Measurements from ENCODE around the gene VAV2.
A peak's percentile ranks its signal among the peaks of the same experiment; 100 is the strongest.

Gene VAV2

DNA sequence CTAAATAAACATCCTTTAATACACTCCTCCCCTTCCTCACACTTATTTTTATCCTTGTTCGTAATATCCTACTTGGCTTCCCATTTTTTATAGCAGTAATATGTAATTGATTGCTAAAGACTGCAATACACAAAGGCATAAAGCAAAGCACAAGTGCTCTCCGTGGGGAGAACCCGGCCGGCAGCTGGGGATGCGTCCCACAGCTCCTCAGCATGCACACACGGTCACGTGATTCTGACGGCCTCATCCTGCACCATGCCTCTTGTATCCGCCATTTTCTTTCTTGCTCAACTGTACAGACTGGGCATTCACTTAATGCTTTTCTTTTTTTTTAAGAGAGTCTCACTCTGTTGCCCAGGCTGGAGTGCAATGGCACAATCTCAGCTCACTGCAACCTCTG is 36.0 kb upstream of the VAV2 start:
- no peak for DNase-seq (ENCODE audit: low read depth)

DNA sequence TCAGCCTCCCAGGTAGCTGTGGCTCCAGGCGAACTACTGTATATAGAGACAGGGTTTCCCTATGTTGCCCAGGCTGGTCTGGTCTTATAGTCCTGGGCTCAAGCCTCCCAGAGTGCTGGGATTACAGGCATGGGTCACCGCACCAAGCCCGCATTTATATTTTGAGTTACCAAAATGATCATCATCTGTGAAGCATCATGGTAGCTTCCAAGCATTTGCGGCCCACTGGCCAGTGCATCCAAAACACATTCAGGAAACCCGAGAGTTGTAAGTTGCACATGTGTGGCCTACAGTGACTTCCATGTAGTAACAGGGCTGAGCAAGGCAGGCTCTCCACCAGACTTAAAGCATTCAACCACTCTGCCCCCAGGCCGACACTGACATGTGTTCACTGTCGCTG is 35.4 kb upstream of the VAV2 start:
- DNase-seq (ENCODE audit: low read depth): no peak

DNA sequence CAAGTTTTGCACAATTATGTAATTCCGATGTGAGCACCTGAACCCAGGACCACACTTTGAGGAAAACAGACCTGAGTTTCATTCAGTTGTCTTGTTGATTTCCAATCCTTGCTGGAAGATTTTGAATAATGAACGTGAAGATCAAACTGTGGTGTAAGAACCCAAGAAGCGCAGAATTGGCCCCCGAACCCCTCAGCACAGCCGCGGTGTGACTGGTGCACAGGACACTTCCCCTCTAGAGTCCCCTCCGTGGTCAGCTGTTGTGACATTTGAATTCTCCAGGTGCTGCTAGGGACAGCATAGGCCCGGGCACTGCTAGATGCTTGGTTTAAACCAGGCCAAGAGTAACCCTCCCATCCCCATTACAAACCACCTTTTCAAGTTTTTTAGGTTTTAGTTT is 34.9 kb upstream of the VAV2 start:
- no peak for DNase-seq (ENCODE audit: low read depth)

- no peak for DNase-seq (ENCODE audit: low read depth)
These were observed 34.5 kb upstream of the VAV2 start for GRCh38 chr9:134026581-134026980.

- DNase-seq (ENCODE audit: low read depth): no peak
These were observed 33.8 kb upstream of the VAV2 start for GRCh38 chr9:134025606-134026541.

GRCh38 chr9:134024828-134025605 is 32.9 kb upstream of the VAV2 start, which contains the start of gene BRD3OS:
Gene BRD3OS, plus strand, starts transcription at chr9:134025481. Its CDS starts 1,267 bp downstream, at chr9:134026748.
- peak; percentile 82 for DNase-seq (ENCODE audit: low read depth)

- DNase-seq (ENCODE audit: low read depth): no peak
These were observed 32.2 kb upstream of the VAV2 start for GRCh38 chr9:134024214-134024792.

GRCh38 chr9:134014946-134015345 is 22.8 kb upstream of the VAV2 start:
- DNase-seq (ENCODE audit: low read depth): no peak

DNA sequence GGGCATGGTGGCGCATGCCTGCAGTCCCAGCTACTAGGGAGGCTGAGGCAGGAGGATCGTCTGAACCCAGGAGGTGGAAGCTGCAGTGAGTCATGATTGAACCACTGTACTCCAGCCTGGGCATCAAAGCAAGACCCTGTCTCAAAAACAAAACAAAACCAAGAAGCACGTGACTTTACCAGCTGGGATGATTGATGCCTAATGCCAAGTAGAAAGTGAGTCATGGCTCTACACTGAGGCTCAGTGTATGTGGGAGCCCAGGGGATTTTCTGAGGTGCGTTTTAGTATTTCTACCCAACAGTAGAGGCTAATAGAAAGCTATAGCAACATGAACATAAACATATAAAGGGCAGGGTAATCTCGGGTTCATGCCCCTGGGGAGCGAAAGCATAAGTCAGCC is 19.3 kb upstream of the VAV2 start:
- no peak for DNase-seq (ENCODE audit: low read depth)

DNA sequence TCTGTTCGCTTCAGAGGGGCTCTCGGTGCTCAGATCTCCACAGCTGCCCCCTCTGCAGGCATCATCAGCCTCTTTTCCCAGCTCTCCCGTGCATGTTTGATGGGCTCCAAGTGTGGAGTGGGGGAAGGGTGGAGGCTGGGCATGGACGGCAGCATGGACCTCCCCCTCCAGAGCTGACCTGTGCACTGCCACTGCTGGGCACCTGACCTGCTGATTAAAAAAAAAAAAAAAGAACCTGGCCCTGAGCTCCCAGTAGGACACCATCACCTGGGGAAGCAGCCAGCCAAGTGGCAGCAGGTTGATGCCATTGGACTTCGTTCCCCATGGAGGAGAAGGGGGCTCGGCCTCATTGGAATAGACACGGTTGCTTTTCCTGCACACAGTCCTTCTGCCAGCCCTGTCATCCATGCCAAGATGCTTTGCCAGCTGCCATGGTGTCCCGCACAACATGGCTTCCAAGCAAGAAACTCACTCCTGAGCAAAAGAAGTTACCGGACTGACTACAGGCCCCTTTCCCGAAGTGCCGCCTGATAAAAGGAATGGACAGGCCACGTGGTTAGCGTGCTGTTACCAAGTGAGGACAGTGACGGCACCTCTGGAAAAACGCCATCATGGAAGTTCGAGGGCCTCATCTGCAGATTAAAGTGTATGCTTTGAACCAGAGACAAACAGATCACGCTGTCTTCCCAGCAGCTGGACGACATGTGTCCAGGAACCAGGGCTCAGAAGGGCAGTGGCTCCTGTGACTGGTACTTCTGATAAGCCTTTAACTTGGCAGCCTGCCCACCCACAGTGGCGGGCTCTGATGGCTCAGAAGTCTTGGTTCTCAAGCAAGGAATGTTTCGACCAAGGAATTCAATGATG is 18.4 kb upstream of the VAV2 start:
- no peak for DNase-seq (ENCODE audit: low read depth)

DNA sequence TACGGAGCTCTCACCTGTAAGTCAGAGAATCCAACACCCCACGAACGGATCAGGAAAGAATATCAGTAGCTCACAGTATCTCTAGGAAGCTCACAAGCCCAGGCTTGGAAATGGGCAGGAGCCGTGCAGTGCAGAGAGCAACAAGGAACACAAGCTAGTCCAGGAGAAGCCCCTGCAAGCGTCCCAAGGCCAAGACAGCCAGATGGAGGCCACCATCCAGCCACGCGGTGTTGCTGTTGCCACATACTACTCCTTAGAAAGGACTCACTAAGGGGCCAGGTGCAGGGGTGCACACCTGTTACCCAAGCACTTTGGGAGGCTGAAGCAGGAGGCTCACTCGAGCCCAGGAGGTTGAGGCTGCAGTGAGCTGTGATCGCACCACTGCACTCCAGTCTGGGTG is 15.4 kb upstream of the VAV2 start:
- DNase-seq (ENCODE audit: low read depth): no peak

DNA sequence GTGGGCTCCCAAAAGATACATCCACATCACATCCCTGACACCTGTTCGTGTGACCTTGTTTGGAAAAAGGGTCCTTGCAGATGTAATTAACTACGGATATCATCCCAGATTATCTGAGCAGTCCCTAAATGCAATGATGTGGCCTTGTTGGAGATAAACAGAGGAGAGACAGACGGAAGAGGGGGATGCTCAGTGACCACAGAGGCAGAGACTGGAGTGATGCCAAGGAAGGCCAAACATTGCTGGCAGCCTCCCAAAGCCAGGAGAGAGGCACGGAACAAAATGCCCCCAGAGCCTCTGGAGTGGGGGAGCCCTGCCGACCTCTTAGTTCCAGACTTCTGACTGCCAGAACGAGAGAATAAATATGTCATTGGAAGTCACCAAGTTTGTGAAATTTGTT is 15.0 kb upstream of the VAV2 start:
- no peak for DNase-seq (ENCODE audit: low read depth)

DNA sequence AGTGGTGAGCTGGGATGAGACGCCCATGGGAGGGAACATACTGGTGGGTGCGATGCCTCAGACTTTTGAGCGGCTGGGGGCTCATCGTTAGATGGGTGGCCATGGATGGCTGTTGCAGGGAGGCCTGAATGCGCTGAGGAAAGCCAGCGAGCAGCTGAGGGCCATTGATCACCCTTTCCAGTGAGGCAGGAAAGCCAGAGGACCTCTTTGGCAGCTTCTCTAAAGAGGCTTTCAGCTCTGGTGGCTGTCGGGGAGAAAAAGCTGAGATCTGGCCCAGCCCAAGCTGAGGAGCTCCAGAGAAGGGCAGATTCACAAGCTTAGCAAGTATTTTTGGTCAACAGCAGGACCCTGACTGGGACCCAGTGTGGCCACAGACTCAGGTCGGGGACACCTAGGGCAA is 13.3 kb upstream of the VAV2 start:
- no peak for DNase-seq (ENCODE audit: low read depth)

- no peak for DNase-seq (ENCODE audit: low read depth)
These were observed 12.8 kb upstream of the VAV2 start for GRCh38 chr9:134004881-134005280.

- DNase-seq (ENCODE audit: low read depth): no peak
These were observed 12.2 kb upstream of the VAV2 start for GRCh38 chr9:134004131-134004873.

GRCh38 chr9:134003237-134003636 is 11.1 kb upstream of the VAV2 start:
- DNase-seq (ENCODE audit: low read depth): no peak

DNA sequence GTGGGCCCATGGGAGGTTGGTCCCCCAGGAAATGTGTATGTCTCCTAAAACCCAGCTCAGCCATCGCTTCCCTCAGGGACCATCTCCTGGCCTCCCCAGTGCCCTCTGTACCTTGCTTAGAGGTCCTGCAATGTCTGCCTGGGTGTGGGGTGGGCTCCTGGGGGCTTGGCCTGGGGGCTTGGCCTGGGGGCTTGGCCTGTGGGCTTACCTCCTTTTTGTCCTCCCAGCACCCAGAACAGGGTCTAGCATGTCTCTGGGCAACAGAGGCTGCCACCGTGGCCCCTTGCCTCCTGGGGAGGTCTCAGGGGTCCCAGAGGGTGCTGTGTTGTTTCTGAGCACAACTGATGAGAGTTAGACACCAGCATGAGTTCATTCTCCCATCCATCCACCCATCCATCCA is 10.7 kb upstream of the VAV2 start:
- DNase-seq (ENCODE audit: low read depth): no peak

DNA sequence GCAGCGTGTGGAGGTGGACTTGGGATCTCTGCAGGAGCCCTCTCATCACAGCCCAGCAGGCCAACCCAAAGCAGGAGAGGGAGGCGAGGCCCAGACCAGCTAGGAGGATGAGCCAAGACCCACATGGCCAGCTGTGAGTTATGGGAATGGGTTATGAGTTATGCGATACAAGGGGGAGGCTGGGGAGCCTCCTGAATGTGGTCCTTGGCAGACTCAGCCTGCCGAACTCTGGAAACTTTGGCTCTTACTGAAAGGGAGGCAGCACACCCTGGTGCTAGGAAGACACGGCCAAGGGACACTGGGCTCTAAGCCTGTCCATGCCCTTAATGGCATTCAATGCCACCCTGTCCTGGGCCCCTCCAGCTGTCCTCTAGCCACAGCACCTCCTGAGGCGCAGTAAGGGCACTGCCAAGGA is 7.7 kb upstream of the VAV2 start:
- DNase-seq (ENCODE audit: low read depth): no peak

- DNase-seq (ENCODE audit: low read depth): no peak
These were observed 6.9 kb upstream of the VAV2 start for GRCh38 chr9:133998915-133999595.

DNA sequence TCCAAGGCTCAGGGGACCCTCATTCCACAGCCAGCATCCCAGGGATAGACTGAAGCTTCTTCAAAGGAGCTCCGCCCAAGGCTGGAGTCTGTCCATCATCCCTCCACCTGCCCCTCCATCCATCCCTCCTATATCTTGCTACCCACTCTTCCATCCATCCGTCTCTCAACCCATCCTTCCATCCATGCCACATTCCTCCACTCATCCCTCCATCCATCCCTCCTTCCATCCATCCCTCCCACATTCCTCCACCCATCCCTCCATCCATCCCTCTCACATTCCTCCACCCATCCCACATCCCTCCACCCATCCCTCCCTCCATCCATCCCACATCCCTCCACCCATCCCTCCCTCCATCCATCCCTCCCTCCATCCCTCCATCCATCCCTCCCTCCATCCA is 5.5 kb upstream of the VAV2 start:
- no peak for DNase-seq (ENCODE audit: low read depth)

All from stimulated activated CD8-positive, alpha-beta memory T cell treated with anti-CD3 and anti-CD28 coated beads, Interleukin-12 subunit alpha, Interleukin-12 subunit beta, amount 100 ng/mL, for 1 hour (primary cell).